ENCODE results near the gene PIGH.

DNA sequence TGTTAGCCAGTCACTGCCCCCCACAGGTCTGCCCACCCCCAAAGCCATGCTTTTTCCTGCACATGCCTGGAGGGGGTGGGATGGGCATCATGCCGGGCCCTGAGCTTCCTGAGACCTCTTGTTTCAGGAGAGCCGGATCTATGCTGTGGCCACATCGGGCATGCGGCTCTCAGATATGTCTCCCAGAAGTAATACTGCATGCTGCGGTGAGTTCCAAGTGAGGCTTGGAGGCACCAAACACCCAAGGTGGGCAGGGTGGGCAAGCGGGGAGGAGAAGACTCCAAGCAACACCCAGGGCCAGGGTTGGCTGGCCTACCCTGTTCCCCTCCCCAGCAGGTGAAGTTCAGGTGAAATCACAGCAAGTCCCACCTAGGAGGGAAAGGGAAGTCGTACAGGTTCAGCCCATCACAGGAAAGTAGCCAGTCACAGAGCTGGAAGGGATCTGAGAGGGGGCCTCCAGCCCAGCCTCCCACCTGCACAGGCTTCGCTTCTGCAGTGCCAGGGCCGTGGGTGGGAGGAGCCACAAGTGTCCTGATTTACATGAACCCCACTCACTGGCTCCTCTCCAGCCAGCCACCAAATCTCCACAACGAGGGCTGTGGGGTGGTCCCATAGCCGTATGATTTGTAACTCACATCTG lies 30.9 kb downstream of the PIGH start:
- TF ChIP-seq CTCF (IDR thresholded peaks at IDR 0.05; ENCODE audit: low read depth, low read length) = no peak
- no peak for TF ChIP-seq EZH2phosphoT487 (IDR thresholded peaks at IDR 0.05; ENCODE audit: low read depth)
